Stimulated activated memory B cell treated with anti-CD40 and anti-IgM and Interleukin-4, amounts not matched to agents 10 μg/mL and 1 μg/mL and 100 μg/mL, for 72 hours (primary cell): ENCODE data around the gene TIGAR.

ENCODE experiments used
- ATAC-seq: fragments of 150-1000 bp; cut with Tn5 transposase; 2 replicates; pipeline ENCODE4 v1.10.0; 2021
- H3K27ac Mint-ChIP-seq: one replicate; pipeline ENCODE4 v1.8.0; 2022; ENCODE audit warnings: mild to moderate bottlenecking, mixed read lengths
- H3K27me3 Mint-ChIP-seq: one replicate; pipeline ENCODE4 v1.8.0; 2022; ENCODE audit warnings: mixed read lengths
- H3K36me3 Mint-ChIP-seq: one replicate; pipeline ENCODE4 v1.8.0; 2022; ENCODE audit warnings: mixed read lengths
- H3K4me1 Mint-ChIP-seq: one replicate; pipeline ENCODE4 v1.8.0; 2022; ENCODE audit warnings: mixed read lengths
- H3K4me3 Mint-ChIP-seq: one replicate; pipeline ENCODE4 v1.8.0; 2022; ENCODE audit warnings: mild to moderate bottlenecking, moderate library complexity, mixed read lengths
- H3K9me3 Mint-ChIP-seq: one replicate; pipeline ENCODE4 v1.8.0; 2022; ENCODE audit warnings: mixed read lengths

The TIGAR gene

DNA sequence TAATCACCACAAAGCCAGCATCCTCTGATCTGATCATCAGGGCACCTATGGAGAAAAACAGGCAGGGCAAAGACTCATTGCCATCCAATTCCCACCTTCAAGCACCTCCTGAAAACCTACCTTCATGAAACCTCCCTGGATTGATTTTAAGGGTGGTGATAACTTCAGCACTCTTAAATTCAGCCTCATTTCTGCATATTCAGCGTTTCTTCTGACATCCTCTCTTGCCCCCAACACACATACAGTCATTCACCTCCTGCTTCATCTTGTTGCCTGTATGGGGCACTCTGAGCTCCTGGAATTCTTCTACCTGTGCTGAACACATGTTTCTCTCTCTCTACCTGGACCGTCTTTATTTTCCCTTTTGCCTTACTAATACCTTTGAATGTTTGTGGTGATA lies 51.6 kb downstream of the TIGAR start:
- no peak for ATAC-seq
- Mint-ChIP-seq H3K4me3 (no peak overlapping the region), H3K36me3 (no peaks in the 10 kb centered on the region), H3K4me1 (no peaks in the 10 kb centered on the region), H3K27me3 (peaks cover 58% of the 10 kb centered on the region), H3K9me3 (no peaks in the 10 kb centered on the region), H3K27ac (no peak overlapping the region)

DNA sequence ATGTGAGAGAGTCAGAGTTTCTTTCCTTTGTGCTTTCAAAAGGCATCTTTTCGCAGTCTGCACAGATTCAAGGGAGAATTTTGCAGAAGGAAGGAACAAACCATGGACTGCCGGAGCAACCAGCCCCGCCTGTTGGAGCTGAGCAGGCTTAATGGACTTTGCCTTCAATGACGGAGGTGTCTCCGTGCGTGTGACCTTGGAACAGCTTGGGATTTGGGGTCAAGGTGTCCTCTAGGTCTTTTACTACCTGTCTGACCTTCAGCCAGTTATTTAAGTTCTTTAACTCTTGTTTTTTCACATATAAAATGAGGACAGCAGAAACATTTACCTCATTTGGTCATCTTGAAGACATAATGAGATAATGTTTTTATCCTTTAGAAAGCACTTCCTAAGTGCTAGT lies 54.4 kb downstream of the TIGAR start:
- ATAC-seq, result no peak
- peaks cover 70% of the 10 kb centered on the region for H3K27me3 Mint-ChIP-seq
- no peak overlapping the region for H3K27ac Mint-ChIP-seq
- H3K36me3 Mint-ChIP-seq, result no peaks in the 10 kb centered on the region
- no peaks in the 10 kb centered on the region for H3K4me1 Mint-ChIP-seq
- H3K4me3 Mint-ChIP-seq, result no peak overlapping the region
- no peaks in the 10 kb centered on the region for H3K9me3 Mint-ChIP-seq

DNA sequence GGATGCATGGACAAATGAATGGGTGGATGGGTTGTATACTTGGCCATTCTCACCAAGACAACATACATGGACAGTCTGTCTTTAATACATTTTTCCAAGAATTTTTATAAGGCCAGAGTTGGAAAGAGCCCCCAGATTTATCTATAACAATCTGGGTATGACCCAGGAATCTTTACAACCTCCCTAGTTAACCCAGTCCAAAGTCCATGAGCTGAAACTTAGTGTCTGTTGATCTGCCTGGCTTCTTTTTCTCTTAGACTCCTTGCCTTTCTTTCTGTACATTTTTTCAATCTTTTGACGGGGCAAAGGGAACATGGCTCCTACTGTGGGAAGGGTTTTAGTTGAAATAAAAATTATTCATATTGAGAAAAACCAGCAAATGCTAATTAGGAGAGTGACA lies 57.8 kb downstream of the TIGAR start:
- ATAC-seq, result no peak
- Mint-ChIP-seq H3K9me3 (no peaks in the 10 kb centered on the region), H3K27me3 (peaks cover 65% of the 10 kb centered on the region), H3K27ac (no peak overlapping the region), H3K36me3 (no peaks in the 10 kb centered on the region), H3K4me1 (no peaks in the 10 kb centered on the region), H3K4me3 (no peak overlapping the region)

DNA sequence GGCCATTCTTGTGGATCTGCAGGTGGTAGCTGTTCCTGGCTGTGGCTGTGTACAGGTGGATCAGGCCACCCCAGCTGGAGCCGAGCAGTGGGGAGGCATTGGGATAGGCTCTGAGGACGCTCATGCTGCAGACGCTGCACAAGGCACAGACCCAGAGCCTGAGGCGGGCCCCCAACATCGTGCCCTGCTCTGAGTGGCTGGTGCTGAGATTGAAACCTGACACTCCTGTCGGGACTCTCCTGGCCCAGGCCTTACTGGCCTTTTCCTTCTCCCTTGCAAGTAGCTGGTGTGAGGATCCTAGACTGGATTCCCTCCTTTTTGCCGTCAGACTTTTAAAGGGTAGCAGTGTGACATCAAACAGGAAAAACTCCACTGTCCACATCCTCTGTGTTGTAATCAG lies 58.4 kb downstream of the TIGAR start, which contains the start of gene FGF23:
Gene FGF23 (minus strand): TSS at position 308 of the 400 bp plus-strand sequence. CDS start 130 bp downstream, at position 178.
- ATAC-seq, result no peak
- no peaks in the 10 kb centered on the region for H3K36me3 Mint-ChIP-seq
- H3K27ac Mint-ChIP-seq, result no peak within 1 kb of the TSS
- H3K9me3 Mint-ChIP-seq, result no peaks in the 10 kb centered on the region
- peaks cover 58% of the 10 kb centered on the region for H3K27me3 Mint-ChIP-seq
- no peak within 1 kb of the TSS for H3K4me3 Mint-ChIP-seq
- H3K4me1 Mint-ChIP-seq, result no peaks in the 10 kb centered on the region

DNA sequence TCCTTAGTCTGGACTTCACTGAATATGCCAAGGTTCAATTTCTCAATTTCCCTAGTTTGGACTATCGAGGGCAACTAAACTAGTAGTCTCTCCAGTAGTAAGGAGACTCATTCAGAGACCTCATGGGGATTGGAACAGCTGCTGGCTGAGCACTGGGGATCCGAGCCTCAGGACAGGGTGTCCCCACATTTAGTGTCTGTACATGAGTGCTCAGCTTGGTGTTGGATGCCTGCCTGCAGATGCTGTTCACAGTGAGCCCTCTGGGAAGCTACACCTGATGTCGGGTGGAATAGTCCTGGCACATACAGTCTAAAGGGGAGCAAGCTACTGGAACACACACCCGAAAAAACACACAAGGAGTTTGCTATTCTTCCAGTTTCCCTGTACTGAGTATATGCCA lies 59.3 kb downstream of the TIGAR start:
- no peak for ATAC-seq
- Mint-ChIP-seq H3K4me3 (no peak overlapping the region), H3K27ac (no peak overlapping the region), H3K4me1 (no peaks in the 10 kb centered on the region), H3K27me3 (peaks cover 49% of the 10 kb centered on the region), H3K36me3 (no peaks in the 10 kb centered on the region), H3K9me3 (no peaks in the 10 kb centered on the region)

DNA sequence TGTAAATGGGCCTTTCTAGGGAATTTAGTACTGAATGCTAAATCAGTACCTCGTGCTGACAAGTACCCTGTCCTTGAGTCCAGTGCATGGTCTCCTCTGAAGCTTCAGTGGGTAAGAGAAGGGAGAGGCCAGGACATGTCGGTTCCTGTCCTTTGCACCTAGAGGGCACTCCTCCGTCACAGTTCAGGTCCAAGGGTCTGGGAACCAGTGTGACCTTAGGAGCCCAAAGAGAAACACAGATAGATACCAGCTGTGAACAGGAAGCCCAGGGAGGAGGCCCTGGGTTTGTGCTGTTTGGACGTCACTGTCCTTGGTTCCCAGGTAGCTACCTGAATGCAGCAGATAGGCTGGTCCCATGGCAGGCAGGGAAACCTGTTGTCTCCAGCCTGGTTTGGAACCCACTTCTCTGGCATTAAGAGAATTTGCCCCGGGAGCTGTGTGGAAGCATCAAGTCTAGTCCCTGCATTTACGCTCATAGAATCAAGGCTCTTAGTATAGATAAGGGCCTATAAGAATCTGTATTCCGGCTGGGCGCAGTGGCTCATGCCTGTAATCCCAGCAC lies 62.4 kb downstream of the TIGAR start:
- Mint-ChIP-seq H3K36me3 (no peaks in the 10 kb centered on the region), H3K9me3 (no peaks in the 10 kb centered on the region), H3K27me3 (peaks cover 44% of the 10 kb centered on the region), H3K27ac (no peak overlapping the region), H3K4me3 (no peak overlapping the region), H3K4me1 (no peaks in the 10 kb centered on the region)
- peak; percentile 54 for ATAC-seq

DNA sequence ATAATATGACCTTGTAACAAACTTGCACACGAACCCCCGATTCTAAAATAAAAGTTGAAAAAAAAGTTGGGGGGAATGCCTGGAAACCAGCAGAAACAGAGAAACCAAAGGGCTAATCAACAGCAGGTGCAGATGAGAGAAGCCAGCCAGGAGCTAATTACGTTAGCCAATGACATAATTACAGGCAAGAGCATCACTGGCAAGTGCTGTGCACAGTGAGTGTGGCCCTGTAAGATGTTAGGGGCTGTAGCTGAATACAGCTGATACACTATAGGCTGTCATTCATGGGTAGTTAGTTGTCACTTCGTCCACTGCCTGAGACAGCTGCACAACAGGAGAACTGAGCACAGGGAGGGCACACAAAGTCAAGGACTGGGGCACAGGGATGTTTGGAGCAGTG lies 65.8 kb downstream of the TIGAR start:
- no peak overlapping the region for H3K4me3 Mint-ChIP-seq
- H3K4me1 Mint-ChIP-seq, result no peaks in the 10 kb centered on the region
- H3K27me3 Mint-ChIP-seq, result peaks cover 24% of the 10 kb centered on the region
- ATAC-seq, result no peak
- no peaks in the 10 kb centered on the region for H3K9me3 Mint-ChIP-seq
- H3K27ac Mint-ChIP-seq, result no peak overlapping the region
- no peaks in the 10 kb centered on the region for H3K36me3 Mint-ChIP-seq

DNA sequence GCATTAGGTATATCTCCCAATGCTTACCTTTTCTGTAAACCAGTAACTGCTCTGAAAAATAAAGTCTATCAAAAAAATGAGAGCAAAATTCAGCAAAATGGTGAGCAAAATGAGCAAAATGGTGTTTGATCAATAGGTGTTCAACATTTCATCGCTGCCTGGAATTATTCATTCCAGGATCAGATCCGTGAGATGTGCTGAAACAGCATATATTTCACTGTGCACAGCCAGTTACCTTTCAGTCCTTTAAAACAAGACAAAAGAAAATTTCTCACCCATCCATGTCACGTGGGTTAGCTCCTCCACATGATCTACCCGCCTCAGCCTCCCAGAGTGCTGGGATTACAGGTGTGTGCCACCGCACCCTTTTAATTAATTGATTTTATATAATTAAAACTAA lies 66.6 kb downstream of the TIGAR start:
- Mint-ChIP-seq H3K36me3 (no peaks in the 10 kb centered on the region), H3K4me1 (no peaks in the 10 kb centered on the region), H3K4me3 (no peak overlapping the region), H3K27me3 (peaks cover 24% of the 10 kb centered on the region), H3K27ac (no peak overlapping the region), H3K9me3 (no peaks in the 10 kb centered on the region)
- ATAC-seq, result no peak

DNA sequence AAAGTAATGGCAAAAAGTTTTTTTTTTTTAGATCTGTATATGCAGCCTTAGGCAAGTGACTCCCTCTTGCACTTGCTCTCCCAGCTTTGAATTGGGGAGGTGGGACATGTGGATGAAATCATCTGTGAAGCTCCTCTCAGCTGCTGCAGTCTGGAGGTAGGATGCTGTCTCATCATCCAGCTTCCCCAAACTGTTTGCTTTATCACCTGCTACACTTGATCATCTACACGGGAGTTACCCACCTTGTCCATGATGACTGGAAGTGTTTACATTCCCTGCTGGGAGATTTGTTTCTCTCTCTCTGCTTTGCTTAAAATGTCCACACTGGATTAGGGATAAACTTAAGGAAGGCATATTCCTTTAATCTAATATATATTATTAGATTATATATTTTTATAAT lies 67.0 kb downstream of the TIGAR start:
- H3K9me3 Mint-ChIP-seq, result no peaks in the 10 kb centered on the region
- H3K4me1 Mint-ChIP-seq, result no peaks in the 10 kb centered on the region
- H3K4me3 Mint-ChIP-seq, result no peak overlapping the region
- H3K27ac Mint-ChIP-seq, result no peak overlapping the region
- ATAC-seq, result no peak
- H3K36me3 Mint-ChIP-seq, result no peaks in the 10 kb centered on the region
- H3K27me3 Mint-ChIP-seq, result peaks cover 27% of the 10 kb centered on the region

DNA sequence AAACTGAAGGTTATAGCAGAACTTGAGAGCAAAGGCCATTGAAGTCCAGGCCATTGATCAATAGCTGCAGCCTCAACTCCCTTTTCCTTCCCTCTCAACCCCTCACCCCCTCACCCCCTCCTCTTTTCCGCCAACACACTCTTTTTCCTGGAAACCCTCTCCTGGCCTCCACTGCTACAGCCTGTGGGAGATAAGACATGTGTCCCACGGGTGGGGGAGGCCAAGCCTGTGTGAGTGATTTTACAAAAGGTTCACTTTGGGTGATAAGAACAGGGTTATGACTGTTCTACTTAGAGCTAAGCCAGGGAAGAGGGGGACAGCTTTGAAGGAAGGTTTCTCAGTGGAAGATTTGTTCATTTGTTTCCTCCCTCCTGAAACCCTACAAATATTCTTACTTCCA lies 67.6 kb downstream of the TIGAR start:
- H3K4me3 Mint-ChIP-seq, result no peak overlapping the region
- H3K9me3 Mint-ChIP-seq, result no peaks in the 10 kb centered on the region
- no peaks in the 10 kb centered on the region for H3K4me1 Mint-ChIP-seq
- ATAC-seq, result no peak
- no peak overlapping the region for H3K27ac Mint-ChIP-seq
- H3K36me3 Mint-ChIP-seq, result no peaks in the 10 kb centered on the region
- H3K27me3 Mint-ChIP-seq, result peaks cover 33% of the 10 kb centered on the region

DNA sequence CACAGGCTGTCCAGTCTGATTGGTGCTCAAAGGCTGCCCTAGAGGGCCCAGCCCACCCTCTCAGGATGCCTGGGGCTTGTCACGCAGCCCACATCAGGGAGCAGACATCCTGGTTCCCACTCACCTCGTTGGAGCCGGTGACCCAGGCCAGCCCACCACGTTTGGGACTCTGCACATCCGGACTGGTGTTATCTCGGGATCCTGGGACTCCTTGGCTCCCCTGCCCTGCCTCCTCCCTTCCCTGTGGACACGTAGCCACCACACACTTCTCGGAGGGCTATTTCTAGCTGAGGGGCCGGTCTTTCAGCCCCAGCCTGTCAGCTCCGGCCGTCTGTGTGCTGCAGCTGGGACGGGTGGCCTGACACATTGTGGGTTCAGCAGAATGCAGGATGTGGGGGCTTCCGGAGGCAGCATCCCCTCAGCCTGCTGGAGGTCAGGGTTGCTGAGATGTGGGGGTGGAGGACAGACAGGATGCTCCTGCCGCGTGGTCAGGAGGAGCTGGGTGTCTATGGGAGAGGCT lies 71.3 kb downstream of the TIGAR start:
- no peak for ATAC-seq
- Mint-ChIP-seq H3K9me3 (no peaks in the 10 kb centered on the region), H3K27me3 (peaks cover 51% of the 10 kb centered on the region), H3K4me3 (no peak overlapping the region), H3K36me3 (no peaks in the 10 kb centered on the region), H3K4me1 (no peaks in the 10 kb centered on the region), H3K27ac (no peak overlapping the region)

DNA sequence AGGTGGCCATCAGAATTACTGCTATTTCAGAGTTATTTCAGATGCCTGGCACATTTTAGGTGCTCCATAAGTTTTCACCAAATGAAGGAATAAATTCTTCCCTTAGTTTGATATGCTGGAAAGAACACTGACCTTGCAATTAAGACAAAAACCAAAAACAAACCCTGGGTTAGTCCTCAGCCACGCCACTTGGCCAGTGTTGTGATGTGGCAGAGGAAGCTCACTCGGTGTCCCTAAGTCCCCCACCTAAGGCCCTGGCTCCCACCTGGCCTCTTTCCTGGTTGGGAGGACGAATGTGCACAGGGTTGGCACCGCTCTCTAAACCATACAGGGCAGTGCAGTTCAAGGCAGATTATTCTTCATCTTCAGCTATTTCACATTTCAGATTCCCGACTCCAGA lies 72.2 kb downstream of the TIGAR start:
- ATAC-seq, result no peak
- Mint-ChIP-seq H3K4me3 (no peak overlapping the region), H3K36me3 (no peaks in the 10 kb centered on the region), H3K27me3 (peaks cover 51% of the 10 kb centered on the region), H3K27ac (no peak overlapping the region), H3K4me1 (no peaks in the 10 kb centered on the region), H3K9me3 (no peaks in the 10 kb centered on the region)

DNA sequence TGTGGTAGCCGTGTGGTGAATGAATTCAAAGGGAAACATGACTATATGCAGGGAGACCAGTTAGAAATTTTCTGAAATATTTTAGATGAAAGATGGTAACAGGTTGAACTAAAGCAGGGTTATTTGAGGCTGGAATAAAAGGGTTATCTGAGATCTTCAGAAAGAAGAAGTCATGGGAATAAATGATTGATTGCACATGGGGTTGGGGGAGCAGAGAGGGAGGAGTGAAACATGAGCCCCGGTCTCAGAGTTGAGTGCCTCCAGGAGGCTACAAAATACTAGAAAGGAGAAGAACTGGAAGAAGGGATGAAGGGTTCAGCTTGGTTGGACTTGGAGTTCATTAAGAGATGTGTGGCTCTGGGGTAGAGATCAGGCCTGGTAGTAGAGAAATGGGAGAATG lies 74.8 kb downstream of the TIGAR start:
- Mint-ChIP-seq H3K4me3 (no peak overlapping the region), H3K27ac (no peak overlapping the region)

DNA sequence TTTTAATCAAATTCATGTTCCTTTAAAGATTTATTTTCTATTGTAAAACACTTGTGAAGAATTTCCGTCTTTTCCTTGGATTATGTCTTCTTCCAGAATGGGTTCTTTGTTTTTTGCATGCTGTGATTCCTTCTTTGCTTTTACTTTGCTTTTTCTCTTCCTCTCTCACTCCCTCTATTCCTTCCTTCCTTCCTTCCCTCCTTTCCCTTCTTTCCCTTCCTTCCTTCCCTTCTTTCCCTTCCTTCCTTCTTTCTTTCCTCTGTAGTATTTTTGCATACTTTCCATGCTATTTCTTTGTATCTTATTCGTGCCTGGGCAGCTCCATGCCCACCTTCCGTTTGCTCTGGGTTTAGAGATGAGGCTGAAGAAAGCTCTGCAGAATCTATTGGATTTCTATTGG lies 80.1 kb downstream of the TIGAR start:
- no peak overlapping the region for H3K4me3 Mint-ChIP-seq
- H3K27ac Mint-ChIP-seq, result no peak overlapping the region
- no peaks in the 10 kb centered on the region for H3K9me3 Mint-ChIP-seq

More for the DNA sequence above, 74.8 kb downstream of the TIGAR start:
- Mint-ChIP-seq H3K9me3 (no peaks in the 10 kb centered on the region), H3K4me1 (peaks cover 6% of the 10 kb centered on the region), H3K27me3 (peaks cover 56% of the 10 kb centered on the region), H3K36me3 (no peaks in the 10 kb centered on the region)
- no peak for ATAC-seq

DNA sequence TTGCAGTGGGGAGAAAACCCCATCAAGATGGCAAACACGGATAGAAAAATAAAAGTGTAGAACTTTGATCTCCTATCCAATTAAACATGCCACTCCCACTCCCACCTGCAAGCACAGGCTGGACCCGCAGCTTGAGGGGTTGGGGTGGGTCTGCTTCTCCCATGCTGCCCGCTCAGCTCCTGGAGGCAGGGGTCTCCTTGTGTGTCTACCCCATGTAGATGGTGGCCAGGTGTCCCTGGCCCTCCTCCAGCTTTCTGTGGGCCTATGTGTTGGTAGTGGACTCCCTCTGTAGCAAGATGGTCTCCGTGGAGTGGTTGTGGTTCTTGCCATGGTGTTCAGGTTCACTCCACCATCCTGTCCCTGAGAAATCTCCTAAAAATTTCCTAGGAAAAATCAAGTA lies 82.0 kb downstream of the TIGAR start:
- H3K36me3 Mint-ChIP-seq, result no peaks in the 10 kb centered on the region
- H3K4me1 Mint-ChIP-seq, result peaks cover 6% of the 10 kb centered on the region

More for the DNA sequence above, 80.1 kb downstream of the TIGAR start:
- Mint-ChIP-seq H3K27me3 (peaks cover 28% of the 10 kb centered on the region), H3K4me1 (peaks cover 6% of the 10 kb centered on the region), H3K36me3 (no peaks in the 10 kb centered on the region)
- ATAC-seq, result no peak

More for the DNA sequence above, 82.0 kb downstream of the TIGAR start:
- ATAC-seq, result no peak
- Mint-ChIP-seq H3K9me3 (no peaks in the 10 kb centered on the region), H3K27me3 (peaks cover 25% of the 10 kb centered on the region), H3K4me3 (no peak overlapping the region), H3K27ac (no peak overlapping the region)
